GM21723 (cell line): ENCODE results near the gene RBM38.

Experiments
- ATAC-seq: cut with Tn5 transposase; IDR thresholded peaks from one replicate; pipeline ENCODE4 v1.9.1; 2021; ENCODE audit warnings: mild to moderate bottlenecking, moderate library complexity; ENCODE audit not compliant: unreplicated experiment

Gene RBM38

GRCh38 chr20:57374343-57374930 is 16.8 kb upstream of the RBM38 start:
- no peak for ATAC-seq

GRCh38 chr20:57374931-57375651 is 16.1 kb upstream of the RBM38 start:
- no peak for ATAC-seq

GRCh38 chr20:57375652-57376230 is 15.5 kb upstream of the RBM38 start:
- ATAC-seq: no peak

GRCh38 chr20:57377350-57377749 is 13.8 kb upstream of the RBM38 start:
- ATAC-seq: no peak

GRCh38 chr20:57378107-57378506 is 13.1 kb upstream of the RBM38 start:
- ATAC-seq: no peak

GRCh38 chr20:57378646-57379262 is 12.4 kb upstream of the RBM38 start:
- ATAC-seq: no peak

- no peak for ATAC-seq
These were observed 11.9 kb upstream of the RBM38 start for GRCh38 chr20:57379263-57379647.

GRCh38 chr20:57380081-57380750 is 11.0 kb upstream of the RBM38 start:
- ATAC-seq: no peak

- peak; percentile 52 for ATAC-seq
These were observed 9.3 kb upstream of the RBM38 start for GRCh38 chr20:57381596-57382503.

- ATAC-seq: no peak
These were observed 8.7 kb upstream of the RBM38 start for GRCh38 chr20:57382516-57382915.

GRCh38 chr20:57383447-57384347 is 7.5 kb upstream of the RBM38 start:
- ATAC-seq: no peak

- no peak for ATAC-seq
These were observed 6.7 kb upstream of the RBM38 start for GRCh38 chr20:57384486-57384885.

- ATAC-seq: no peak
These were observed 6.0 kb upstream of the RBM38 start for GRCh38 chr20:57384953-57385761.

- no peak for ATAC-seq
These were observed 5.3 kb upstream of the RBM38 start for GRCh38 chr20:57385940-57386339.

GRCh38 chr20:57386762-57387161 is 4.4 kb upstream of the RBM38 start:
- no peak for ATAC-seq

- no peak for ATAC-seq
These were observed 3.7 kb upstream of the RBM38 start for GRCh38 chr20:57387463-57387862.

- no peak for ATAC-seq
These were observed 3.2 kb upstream of the RBM38 start for GRCh38 chr20:57387945-57388371.

GRCh38 chr20:57388953-57389694 is 2.1 kb upstream of the RBM38 start:
- peak; percentile 32 for ATAC-seq
